Measurements from ENCODE around the gene TRMT11.

GRCh38 chr6:126030045-126030444 is 43.7 kb downstream of the TRMT11 start:
- TF ChIP-seq EZH2 (IDR thresholded peaks at IDR 0.05; ENCODE audit: borderline replicate concordance, control insufficient read depth, low read depth, low read length) (no peak), BCL11A (IDR thresholded peaks at IDR 0.05; ENCODE audit: low read depth, low read length) (no peak), TBL1XR1 (IDR thresholded peaks at IDR 0.05; ENCODE audit: low read depth, low read length) (no peak), HDAC2 (IDR thresholded peaks at IDR 0.05) (no peak), STAT1 (conservative IDR thresholded peaks at IDR 0.05) (no peak), ATF7 (IDR thresholded peaks at IDR 0.05; ENCODE audit: low read depth) (no peak)
